K562 (cell line): ENCODE results near the gene HGF. TPM values are rescaled to one million over a fixed set of nuclear protein-coding genes. Genes with fewer than 3 reads are reported as not detected.

Experiments
- ATAC-seq: fragments of 200-7000 bp; cut with Tn5 transposase; 3 replicates; pipeline ENCODE4 v1.9.1; 2020; ENCODE audit warnings: moderate library complexity
- BruUV-seq: library from RNA; stranded (reverse); fragments of 400-500 nt; replicated peaks from 2 replicates; lab custom pipeline; 2021; lab: Mats Ljungman, UMichigan
- CTCF ChIA-PET: fragments of 300-600 bp; formaldehyde crosslinking; extraction: SDS; loops from one replicate; lab custom pipeline; 2021; ENCODE audit warnings: low intra/inter-chr PET ratio; lab: Yijun Ruan, JAX
- POLR2A ChIA-PET: fragments of 300-600, 350-650 bp; sonication (Branson Sonifier 250); formaldehyde crosslinking; extraction: SDS; loops from one replicate; lab custom pipeline; 2021; ENCODE audit warnings: antibody characterized with exemption, inconsistent platforms; lab: Yijun Ruan, JAX
- DNase-seq, 4 experiments: peaks; one replicate each; pipeline versions ENCODE4 v3.0.0 to v3.0.0-alpha.2; 2011 to 2018; ENCODE audit warnings: low spot score in 3 of 4, mixed read lengths in 3 of 4; ENCODE audit errors: extremely low read depth in 1 of 4
- FAIRE-seq: peaks from 2 replicates; lab custom pipeline; 2011; peaks lifted over from hg19 to GRCh38; lab: Jason Lieb, UNC
- H2AFZ ChIP-seq: 2 replicates; pipeline ENCODE4 v1.6.0; 2011; ENCODE audit warnings: low read depth, low read length, control low read depth, inconsistent platforms
- H3K27ac ChIP-seq: fragments of 200-600 bp; 3 replicates; pipeline ENCODE4 v1.8.0; 2011; ENCODE audit warnings: low read depth, mild to moderate bottlenecking, control low read depth, inconsistent platforms, low read length, moderate library complexity, mixed read lengths; ENCODE audit errors: extremely low read depth
- H3K27me3 ChIP-seq, 2 experiments: fragments of 300-600 bp in 1 of 2; 2 replicates in 1 of 2; 3 replicates in 1 of 2; pipeline versions ENCODE4 v1.6.0 to v1.8.0; 2011; ENCODE audit warnings: inconsistent platforms in 2 of 2, low read length in 2 of 2, mild to moderate bottlenecking in 1 of 2, mixed read lengths in 1 of 2, moderate library complexity in 1 of 2; ENCODE audit not compliant: control insufficient read depth in 2 of 2, insufficient read depth in 2 of 2
- H3K36me3 ChIP-seq: fragments of 300-600 bp; 3 replicates; pipeline ENCODE4 v1.8.0; 2011; ENCODE audit warnings: mild to moderate bottlenecking, low read length, inconsistent platforms; ENCODE audit not compliant: control insufficient read depth, insufficient read depth
- H3K4me1 ChIP-seq, 2 experiments: fragments of 200-600 bp in 1 of 2; replicated peaks in 1 of 2; 2 replicates in 1 of 2; 3 replicates in 1 of 2; pipeline versions ENCODE4 v1.5.1 to v1.8.0; 2011; ENCODE audit warnings: inconsistent platforms in 2 of 2, low read length in 2 of 2, mild to moderate bottlenecking in 1 of 2, mixed read lengths in 1 of 2, moderate library complexity in 1 of 2; ENCODE audit not compliant: control insufficient read depth in 2 of 2, insufficient read depth in 2 of 2
- H3K4me2 ChIP-seq: 2 replicates; pipeline ENCODE4 v1.6.1; 2011; ENCODE audit warnings: low read length, control low read depth, inconsistent platforms, mixed read lengths; ENCODE audit not compliant: insufficient read depth
- H3K4me3 ChIP-seq: fragments of 200-600 bp; sonication (generic), shearing (Covaris generic); 2 replicates; pipeline ENCODE4 v1.5.1; 2016; ENCODE audit warnings: control low read depth, inconsistent platforms
- H3K79me2 ChIP-seq: fragments of 200-600 bp; 3 replicates; pipeline ENCODE4 v1.8.0; 2011; ENCODE audit warnings: low read length, inconsistent platforms; ENCODE audit not compliant: control insufficient read depth, insufficient read depth
- H3K9ac ChIP-seq, 2 experiments: 2 replicates each; pipeline versions ENCODE4 v1.6.0 to v1.6.1; 2011; ENCODE audit warnings: low read depth in 2 of 2, low read length in 2 of 2, control low read depth in 1 of 2, inconsistent platforms in 1 of 2, mild to moderate bottlenecking in 1 of 2, mixed read lengths in 1 of 2; ENCODE audit not compliant: insufficient read depth in 1 of 2
- H3K9me1 ChIP-seq: one replicate; pipeline ENCODE4 v1.6.0; 2011; ENCODE audit warnings: inconsistent platforms, mild to moderate bottlenecking, low read length, moderate library complexity; ENCODE audit not compliant: control insufficient read depth, insufficient read depth
- H3K9me3 ChIP-seq: replicated peaks from 2 replicates; pipeline ENCODE4 v1.5.1; 2011; ENCODE audit warnings: low read depth, low read length, inconsistent platforms; ENCODE audit not compliant: control insufficient read depth, insufficient read depth
- H4K20me1 ChIP-seq: replicated peaks from 2 replicates; pipeline ENCODE4 v1.6.1; 2011; ENCODE audit warnings: low read length, inconsistent platforms, mixed read lengths; ENCODE audit not compliant: control insufficient read depth, insufficient read depth
- FOXA3 ChIP-seq, 2 experiments: fragments of 450-650 bp in 1 of 2; sonication (generic) in 1 of 2; formaldehyde crosslinking; IDR thresholded peaks in 1 of 2; conservative IDR thresholded peaks in 1 of 2; 2 replicates each; pipeline versions ENCODE4 v1.4.0 to v1.8.0; 2020 to 2022; ENCODE audit warnings: mild to moderate bottlenecking in 2 of 2, missing genetic modification reagents in 1 of 2
- FOXJ3 ChIP-seq: sonication (generic); formaldehyde crosslinking; IDR thresholded peaks from 2 replicates; pipeline ENCODE4 v1.4.0; 2020; ENCODE audit warnings: mild to moderate bottlenecking, missing genetic modification reagents
- JUND ChIP-seq, 2 experiments: IDR thresholded peaks; 2 replicates in 1 of 2; 3 replicates in 1 of 2; pipeline ENCODE4 v1.6.1; 2011; ENCODE audit warnings: borderline replicate concordance in 2 of 2, low read depth in 2 of 2, low read length in 2 of 2, improper control_type of control experiment in 1 of 2, missing biosample characterization in 1 of 2, missing genetic modification characterization in 1 of 2, missing genetic modification reagents in 1 of 2
- RBFOX2 ChIP-seq: fragments of 200-400 bp; formaldehyde crosslinking; IDR thresholded peaks from 2 replicates; pipeline ENCODE4 v1.6.1; 2017; ENCODE audit warnings: low read depth, mild to moderate bottlenecking, low read length, moderate library complexity
- SAFB2 ChIP-seq: fragments of 200-400 bp; formaldehyde crosslinking; IDR thresholded peaks from 2 replicates; pipeline ENCODE4 v1.6.1; 2018; ENCODE audit warnings: borderline replicate concordance, low read length, low read depth, moderate library complexity; ENCODE audit not compliant: severe bottlenecking
- STAT5A ChIP-seq: IDR thresholded peaks from 2 replicates; pipeline ENCODE4 v1.6.1; 2012; ENCODE audit warnings: low read length, inconsistent platforms, borderline replicate concordance
- SUPT5H ChIP-seq: fragments of 450-650 bp; IDR thresholded peaks from 2 replicates; pipeline ENCODE4 v1.6.1; 2016
- ZKSCAN8 ChIP-seq: fragments of 200-800 bp; sonication (Bioruptor generic); IDR thresholded peaks from 2 replicates; pipeline ENCODE4 v1.6.1; 2016; ENCODE audit warnings: missing genetic modification characterization, missing compliant biosample characterization
- ZNF3 ChIP-seq: fragments of 250-450 bp; sonication (Bioruptor Pico); IDR thresholded peaks from 2 replicates; pipeline ENCODE4 v1.5.0; 2021; ENCODE audit warnings: mild to moderate bottlenecking, moderate library complexity
- ZNF354B ChIP-seq: fragments of 250-450 bp; sonication (Bioruptor Pico); IDR thresholded peaks from 2 replicates; pipeline ENCODE4 v1.4.0; 2020
- WGBS: fragments of 100-300 bp; shearing (Covaris generic); methylation state at CpG from one replicate; pipeline ENCODE4 v1.1.6; 2016; ENCODE audit warnings: low coverage, mixed read lengths; ENCODE audit not compliant: insufficient coverage; ENCODE audit errors: missing lambda C conversion rate; 5-methylcytosine and 5-hydroxymethylcytosine counted together
- in situ Hi-C: fragments of 300-500 bp; cut with MboI; formaldehyde crosslinking; loops from 4 replicates; pipeline ENCODE4 v1.15.0; 2018; ENCODE audit warnings: inconsistent platforms, mixed read lengths
- intact Hi-C: fragments of 100-400 bp; cut with micrococcal nuclease; formaldehyde crosslinking; loops from 2 replicates; pipeline ENCODE4 v1.14.2; 2022
- polyA plus RNA-seq, 8 experiments: library from polyadenylated mRNA; depleted of rRNA in 4 of 8; stranded (reverse) in 5 of 8; unstranded in 3 of 8; fragments of >200 nt; fragmentation: Nextera tagmentation in 2 of 8; fragmentation: Illumina TruSeq in 1 of 8; extraction: Ambion mirVana in 2 of 8; extraction: Trizol in 1 of 8; gene quantifications; 2 replicates each; pipeline versions ENCODE4 v1.2.1 to v1.2.3, GENCODE V29; 2011 to 2014; ENCODE audit warnings: inconsistent platforms in 1 of 8, missing spikeins in 1 of 8
- total RNA-seq, 7 experiments: library from RNA; depleted of rRNA in 6 of 7; stranded (reverse); fragments of >200 nt in 6 of 7; fragmentation: Illumina TruSeq in 2 of 7; extraction: Trizol in 2 of 7; gene quantifications; 2 replicates each; pipeline versions ENCODE4 v1.2.1 to v1.2.3, GENCODE V29; 2011 to 2021; ENCODE audit warnings: low replicate concordance in 1 of 7

Gene HGF
- total and polyA plus RNA-seq, 9 of the 15 experiments (the other 6 are each of a cell fraction or from before 2014, with no cell fraction given), result 0.02 TPM; not detected in 8

GRCh38 chr7:81688622-81689411 is 81.0 kb downstream of the HGF start:
- CTCF ChIA-PET, result no interaction called here
- intact Hi-C loops (no loop called here), in situ Hi-C loops (no loop called here)
- TF ChIP-seq JUND (IDR thresholded peaks at IDR 0.05; ENCODE audit: borderline replicate concordance, low read depth, low read length), result no peak
- no peak for TF ChIP-seq JUND (tag; IDR thresholded peaks at IDR 0.05; ENCODE audit: borderline replicate concordance, low read depth, low read length)
- no peak for TF ChIP-seq SUPT5H
- no peak for TF ChIP-seq FOXA3 (CRISPR knock-in tag; conservative IDR thresholded peaks at IDR 0.05 in 1 of 2, IDR thresholded peaks at IDR 0.05 in 1 of 2)
- no peak for TF ChIP-seq ZNF354B (CRISPR knock-in tag)
- TF ChIP-seq ZKSCAN8 (CRISPR knock-in tag), result no peak
- TF ChIP-seq STAT5A, result no peak
- TF ChIP-seq FOXJ3 (CRISPR knock-in tag), result no peak
- TF ChIP-seq RBFOX2, result no peak
- TF ChIP-seq SAFB2, result no peak
- TF ChIP-seq ZNF3, result no peak
- H3K4me2 ChIP-seq, result no peak overlapping the region
- no peaks in the 10 kb centered on the region for H3K27me3 ChIP-seq
- no peaks in the 10 kb centered on the region for H3K4me1 ChIP-seq
- no peak overlapping the region for H3K4me3 ChIP-seq
- no peaks in the 10 kb centered on the region for H3K79me2 ChIP-seq
- no peak for DNase-seq
- no peak overlapping the region for H3K9ac ChIP-seq
- H2AFZ ChIP-seq, result no peak overlapping the region
- BruUV-seq, result no TSS peak
- H3K36me3 ChIP-seq, result no peaks in the 10 kb centered on the region
- POLR2A ChIA-PET, result no interaction called here
- 5% methylated on average over 4 of the region's 4 CpGs for WGBS
- 0 out of 2 replicates have a peak, but pooled peaks cover 3% of the 10 kb centered on the region for H3K9me3 ChIP-seq
- FAIRE-seq, result no peak
- H4K20me1 ChIP-seq, result no peaks in the 10 kb centered on the region
- no peak for ATAC-seq
- H3K27ac ChIP-seq, result no peak overlapping the region
- H3K9me1 ChIP-seq, result no peaks in the 10 kb centered on the region
